NCI-H2227 (cell line): ENCODE measurements around the gene TMEM244.
"Not testable (repeated sequence)": the region's sequence is repeated elsewhere in the genome, so short reads cannot be mapped to it uniquely, and the experiment has no call there.

ENCODE experiments used
- DNase-seq: peaks from one replicate; lab custom pipeline; 2025; ENCODE audit not compliant: unreplicated experiment; lab: John Stamatoyannopoulos, UW

The TMEM244 gene

DNA sequence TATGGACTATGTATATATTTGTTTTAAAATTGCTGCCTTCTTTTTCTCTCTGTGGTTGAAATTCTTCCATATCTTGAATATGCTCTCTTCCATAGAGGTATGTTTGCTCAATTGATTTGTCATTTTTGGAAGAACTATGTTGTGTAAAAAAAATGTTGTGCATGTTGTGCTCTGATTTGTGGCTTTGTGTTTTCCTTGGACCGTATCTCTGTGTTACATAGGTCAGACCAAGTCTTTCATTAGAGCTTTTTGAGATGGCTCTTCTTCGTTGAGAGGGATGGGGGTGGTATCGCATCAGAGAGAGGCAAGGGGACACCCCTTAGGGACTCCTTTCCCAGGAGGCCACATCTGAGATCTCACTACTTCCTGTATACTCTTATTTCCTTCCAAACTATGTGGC lies 43.8 kb downstream of the TMEM244 start:
- no peak for DNase-seq

DNA sequence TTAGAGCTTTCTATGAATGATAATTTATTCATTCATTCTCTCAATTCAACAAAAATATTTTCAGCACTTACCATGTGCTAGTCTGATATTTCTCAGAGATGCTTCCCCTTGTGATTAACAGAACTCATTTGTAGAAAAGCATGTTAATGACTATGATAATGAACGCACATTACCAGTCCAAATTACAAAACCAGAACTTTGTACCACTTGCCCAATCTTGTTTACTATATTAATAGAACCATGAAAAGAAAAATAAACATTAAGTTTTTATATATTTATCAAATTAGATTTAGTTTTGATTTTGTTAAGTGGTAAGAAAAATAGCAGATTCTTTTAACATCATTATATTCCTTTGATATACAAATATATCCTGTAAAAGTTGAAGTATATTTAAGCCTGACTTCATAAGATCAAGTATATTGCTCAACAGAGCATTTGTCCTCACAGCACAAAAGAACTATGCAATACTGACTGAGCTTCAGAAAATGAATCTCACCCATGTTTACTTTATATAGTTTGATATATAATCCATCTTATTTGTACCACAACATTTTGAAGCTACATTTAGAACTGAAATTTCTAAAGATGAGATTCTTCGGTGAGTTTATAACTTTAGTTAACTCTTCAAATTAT lies 48.9 kb downstream of the TMEM244 start:
- DNase-seq = no peak

DNA sequence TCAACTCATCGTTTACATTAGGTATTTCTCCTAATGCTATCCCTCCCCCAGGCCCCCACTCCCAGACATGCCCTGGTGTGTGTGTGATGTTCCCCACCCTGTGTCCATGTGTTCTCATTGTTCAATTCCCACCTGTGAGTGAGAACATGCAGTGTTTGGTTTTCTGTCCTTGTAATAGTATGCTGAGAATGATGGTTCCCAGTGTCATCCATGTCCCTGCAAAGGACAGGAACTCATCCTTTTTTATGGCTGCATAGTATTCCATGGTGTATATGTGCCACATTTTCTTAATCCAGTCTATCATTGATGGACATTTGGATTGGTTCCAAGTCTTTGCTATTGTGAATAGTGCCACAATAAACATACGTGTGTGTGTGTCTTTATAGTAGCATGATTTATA lies 54.0 kb downstream of the TMEM244 start:
- DNase-seq = not testable (repeated sequence)

DNA sequence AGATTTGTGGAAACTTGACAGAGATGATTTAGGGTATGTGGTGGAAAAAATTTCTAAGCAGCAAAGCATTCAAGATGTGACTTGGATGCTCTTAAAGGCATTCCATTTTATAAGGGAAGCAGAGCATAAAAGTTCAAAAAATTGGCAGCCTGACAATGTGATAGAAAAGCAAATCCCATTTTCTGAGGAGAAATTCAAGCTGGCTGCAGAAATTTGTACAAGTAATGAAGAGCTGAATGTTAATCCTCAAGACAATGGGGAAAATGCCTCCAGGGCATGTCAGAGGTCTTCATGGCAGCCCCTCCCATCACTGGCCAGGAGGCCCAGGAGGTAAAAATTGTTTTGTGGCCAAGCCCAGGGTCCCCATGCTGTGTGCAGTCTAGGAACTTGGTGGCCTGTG lies 58.2 kb downstream of the TMEM244 start:
- DNase-seq = not testable (repeated sequence)

DNA sequence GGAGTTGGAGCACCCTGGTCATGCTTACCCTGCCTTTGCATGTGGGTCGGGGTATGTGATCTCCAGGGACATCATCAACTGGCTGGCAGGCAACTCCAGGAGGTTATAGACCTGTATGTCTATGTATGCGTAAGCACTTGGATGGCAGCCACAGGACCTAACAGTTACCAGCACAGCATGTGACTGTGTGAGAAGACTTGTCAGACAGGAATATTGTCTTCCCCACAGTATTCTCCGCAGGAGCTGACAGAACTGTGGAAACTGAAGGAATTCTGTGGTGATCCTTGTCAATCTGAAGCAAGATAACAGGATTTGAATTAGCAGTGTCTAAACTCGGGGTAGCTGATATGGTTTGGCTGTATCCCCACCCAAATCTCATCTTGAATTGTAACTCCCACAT lies 59.2 kb downstream of the TMEM244 start:
- DNase-seq = no peak

DNA sequence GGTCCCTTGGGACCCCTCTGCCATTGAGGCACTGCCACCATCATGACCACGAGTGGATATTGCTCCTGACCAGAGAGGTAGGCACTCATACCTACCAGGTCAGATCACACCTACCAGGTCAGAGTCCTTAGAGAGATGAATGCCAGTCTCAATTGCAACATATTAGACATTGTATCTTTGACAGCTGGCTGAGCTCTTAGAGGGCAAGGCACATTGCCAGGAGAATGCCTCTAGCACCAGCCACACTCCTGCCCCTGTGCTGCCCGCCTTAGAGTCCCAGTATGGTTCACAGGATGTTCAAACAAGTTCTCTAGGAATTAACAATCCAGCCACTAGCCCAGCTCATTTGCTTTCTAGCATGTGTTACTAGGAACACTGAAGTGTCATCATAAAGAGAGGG lies 65.9 kb downstream of the TMEM244 start:
- no peak for DNase-seq

DNA sequence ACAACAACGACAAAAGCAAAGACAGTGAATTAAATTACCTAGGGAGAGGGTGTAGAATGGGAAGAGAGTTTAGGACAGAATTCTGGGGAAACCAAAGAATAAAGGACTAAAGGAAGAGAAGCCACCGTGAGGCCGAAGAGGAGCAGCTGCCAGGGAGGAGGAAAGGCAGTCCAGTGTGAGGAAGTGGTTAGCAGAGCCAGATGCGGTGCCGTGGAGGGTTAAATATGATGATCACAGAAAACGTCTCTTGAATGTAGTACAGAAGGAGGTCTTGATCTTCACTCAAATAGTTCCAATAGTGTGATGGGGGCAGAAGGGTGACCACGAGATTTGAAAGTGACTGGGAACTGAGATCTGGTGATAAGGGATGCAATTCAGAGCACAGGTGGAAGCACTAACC lies 67.7 kb downstream of the TMEM244 start:
- no peak for DNase-seq

DNA sequence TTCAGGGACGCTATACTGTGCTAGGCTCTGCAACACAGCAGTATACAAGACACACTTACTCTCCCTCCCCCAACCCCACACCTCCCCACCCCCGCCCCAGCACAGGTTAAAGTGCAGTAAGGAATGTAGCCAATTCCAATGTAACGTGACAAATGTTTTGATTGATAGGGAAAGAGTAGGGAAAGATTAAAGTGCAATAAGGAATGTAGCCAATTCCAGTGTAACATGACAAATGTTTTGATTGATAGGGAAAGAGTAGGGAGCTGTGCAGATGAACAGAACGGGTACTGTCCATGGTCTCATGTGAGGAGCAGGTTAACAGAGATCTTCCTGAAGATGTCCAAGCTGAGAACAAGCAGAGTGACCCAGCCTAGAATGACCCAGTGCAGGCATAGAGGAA lies 69.1 kb downstream of the TMEM244 start:
- DNase-seq = no peak

DNA sequence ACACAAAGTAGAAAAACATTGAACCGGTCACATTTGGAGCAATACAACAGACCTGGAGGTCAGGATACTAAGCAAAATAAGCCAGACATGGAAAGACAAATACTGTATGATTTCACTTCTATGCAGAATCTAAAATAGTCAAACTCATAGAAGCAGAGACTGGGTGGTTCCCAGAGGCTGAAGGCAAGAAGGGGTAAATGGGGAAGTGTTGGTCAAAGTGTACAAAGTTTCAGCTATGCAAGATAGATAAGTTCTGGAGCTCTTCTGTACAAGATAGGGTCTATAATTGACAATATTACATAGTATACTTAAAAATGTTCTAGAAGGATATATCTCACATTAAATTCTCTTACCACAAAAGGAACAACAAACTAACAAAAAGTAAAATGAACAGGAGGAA lies 70.3 kb downstream of the TMEM244 start:
- no peak for DNase-seq

DNA sequence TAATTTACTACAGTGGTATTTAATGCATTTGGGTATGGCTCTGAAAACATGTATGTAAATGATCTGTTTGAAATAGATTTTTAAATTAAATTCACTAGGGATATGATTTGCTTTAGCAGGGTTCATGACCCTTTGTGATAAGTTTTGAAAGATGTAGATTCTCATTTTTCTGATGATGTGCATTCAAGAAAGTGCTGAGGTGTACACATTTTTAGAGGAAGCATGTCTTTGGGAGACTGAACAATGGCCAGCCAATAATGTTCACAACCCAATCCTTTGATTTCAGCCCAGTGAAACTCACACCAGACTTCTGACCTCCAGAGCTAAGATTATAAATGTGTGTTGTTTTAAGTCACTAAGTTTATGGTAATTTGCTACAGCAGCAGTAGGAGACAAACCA lies 71.1 kb downstream of the TMEM244 start:
- no peak for DNase-seq

DNA sequence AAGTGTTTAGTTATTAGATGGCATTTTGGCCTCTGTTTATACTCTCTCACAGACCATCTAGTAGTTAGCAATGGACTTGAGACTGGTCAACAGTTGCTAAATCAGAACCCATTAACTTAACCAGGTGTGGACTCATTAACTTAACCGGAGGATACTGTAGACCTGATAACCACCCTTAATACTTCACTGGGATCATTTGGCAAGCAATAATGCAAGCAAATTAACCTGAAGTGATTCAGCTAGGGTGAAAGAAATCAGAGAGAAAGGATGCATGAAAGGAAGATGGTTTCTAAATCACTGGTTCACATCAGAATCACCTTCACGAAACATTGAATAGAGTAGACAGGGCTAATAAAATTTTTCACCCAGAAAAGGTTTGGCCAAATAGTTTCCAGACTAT lies 73.3 kb downstream of the TMEM244 start:
- no peak for DNase-seq

DNA sequence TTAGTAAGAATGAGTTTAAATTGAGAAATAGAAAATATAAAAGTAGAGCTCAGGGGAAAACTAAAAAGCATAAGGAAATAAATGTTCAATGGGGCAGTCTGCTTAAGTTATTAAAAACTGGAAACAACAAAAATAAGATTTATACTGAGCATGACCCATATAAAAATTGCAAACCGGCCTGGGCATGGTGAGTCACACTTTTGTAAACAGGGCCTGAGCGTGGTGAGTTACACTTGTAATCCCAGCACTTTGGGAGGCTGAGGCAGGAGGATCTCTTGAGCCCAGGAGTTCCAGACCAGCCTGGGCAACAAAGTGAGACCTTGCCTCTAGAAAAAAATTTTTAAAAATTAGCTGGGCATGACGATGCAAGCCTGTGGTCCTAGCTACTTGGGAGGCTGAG lies 74.6 kb downstream of the TMEM244 start:
- DNase-seq = no peak

DNA sequence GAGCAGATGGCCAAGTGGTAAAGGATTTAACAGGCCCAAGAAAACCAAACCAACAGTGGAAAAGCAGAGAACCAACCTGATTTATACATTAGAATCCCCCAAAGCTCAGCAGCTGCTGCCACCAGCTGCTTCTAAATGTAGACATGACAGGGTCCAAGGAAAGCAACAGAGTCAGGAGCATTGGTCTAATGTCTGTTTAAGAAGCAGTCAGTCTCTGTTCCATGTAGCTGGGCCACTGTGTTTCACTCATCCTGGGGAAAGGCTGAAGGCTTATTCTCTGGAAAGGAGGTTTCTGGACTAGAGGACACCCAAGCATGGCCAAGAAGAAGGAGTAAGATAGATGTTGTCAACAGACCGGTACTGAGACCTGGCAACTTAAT lies 75.4 kb downstream of the TMEM244 start:
- no peak for DNase-seq

DNA sequence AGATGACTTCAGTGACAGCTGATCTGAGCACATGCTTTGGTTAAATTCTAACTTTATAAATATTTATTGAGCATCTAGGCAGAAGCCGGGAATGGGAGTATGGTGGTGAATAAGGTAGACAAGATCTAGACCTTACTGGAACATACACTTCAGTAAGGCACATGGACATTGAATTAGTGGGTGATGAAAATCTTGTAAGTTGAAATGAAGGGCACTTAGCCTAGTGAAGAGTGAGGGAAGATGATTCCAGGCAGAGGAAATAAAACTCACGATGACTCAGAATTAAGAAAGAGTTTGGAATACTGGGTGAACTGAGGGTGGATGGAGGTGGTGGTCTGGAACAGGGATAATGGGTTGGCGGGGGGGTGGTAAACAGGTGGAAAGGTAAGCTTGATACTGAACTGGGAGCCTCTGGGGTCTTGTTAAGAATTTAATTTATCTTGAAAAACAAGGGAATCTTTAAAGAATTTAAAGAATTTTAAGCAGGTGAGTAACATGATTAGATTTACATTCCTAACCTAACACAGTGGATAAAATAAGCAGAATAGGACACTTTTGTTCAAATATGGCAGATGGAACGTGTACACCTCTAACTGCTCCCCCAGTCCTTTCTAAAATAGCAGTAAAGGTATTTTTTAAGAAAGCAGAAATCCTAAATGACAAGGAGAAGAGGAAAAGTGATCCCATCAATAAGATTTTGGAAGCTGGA lies 75.9 kb downstream of the TMEM244 start:
- DNase-seq = no peak
